Smooth muscle cell of the brain vasculature (primary cell): ENCODE measurements around the gene ATG12.

Experiments used
- DNase-seq: peaks from one replicate; pipeline ENCODE4 v3.0.0-alpha.2; 2012; ENCODE audit warnings: low read depth, low spot score

ATG12 gene

GRCh38 chr5:115807654-115808052 is 33.7 kb downstream of the ATG12 start:
- no peak for DNase-seq

- no peak for DNase-seq
Observed at GRCh38 chr5:115806986-115807653, 34.2 kb downstream of the ATG12 start.

- DNase-seq = no peak
Observed at GRCh38 chr5:115801984-115802383, 39.4 kb downstream of the ATG12 start.

GRCh38 chr5:115801152-115801551 is 40.2 kb downstream of the ATG12 start:
- DNase-seq = no peak

- DNase-seq = no peak
Observed at GRCh38 chr5:115800108-115800507, 41.3 kb downstream of the ATG12 start.

- no peak for DNase-seq
Observed at GRCh38 chr5:115798252-115798651, 43.1 kb downstream of the ATG12 start.

GRCh38 chr5:115796656-115797055 is 44.7 kb downstream of the ATG12 start:
- DNase-seq = no peak

- no peak for DNase-seq
Observed at GRCh38 chr5:115795700-115796099, 45.7 kb downstream of the ATG12 start.

- DNase-seq = no peak
Observed at GRCh38 chr5:115788440-115788839, 52.9 kb downstream of the ATG12 start.

GRCh38 chr5:115787426-115787825 is 53.9 kb downstream of the ATG12 start:
- no peak for DNase-seq

- DNase-seq = no peak
Observed at GRCh38 chr5:115785381-115786065, 55.8 kb downstream of the ATG12 start.

- DNase-seq = no peak
Observed at GRCh38 chr5:115778417-115778816, 62.9 kb downstream of the ATG12 start.
